Sigmoid colon (tissue), 7 donors: ENCODE results near the gene CANT1. TPM values are rescaled to one million over a fixed set of nuclear protein-coding genes. Genes with fewer than 3 reads are reported as not detected.

Experiments
- DNase-seq: peaks from one replicate; pipeline ENCODE4 v3.0.0-alpha.2; 2019
- H3K27ac ChIP-seq, 4 donors: fragments of 200-600 bp; sonication (generic); one replicate each; pipeline ENCODE4 v1.5.1; 2016 to 2019; ENCODE audit warnings: mild to moderate bottlenecking in 1 of 4
- H3K27me3 ChIP-seq, 3 donors: fragments of 200-600 bp; sonication (generic); one replicate each; pipeline ENCODE4 v1.5.1; 2019; ENCODE audit warnings: mild to moderate bottlenecking in 1 of 3
- H3K36me3 ChIP-seq, 4 donors: fragments of 200-600 bp; sonication (generic); one replicate each; pipeline ENCODE4 v1.5.1; 2016 to 2019
- H3K4me1 ChIP-seq, 4 donors: fragments of 200-600 bp; sonication (generic); one replicate each; pipeline ENCODE4 v1.5.1; 2017 to 2019
- H3K4me3 ChIP-seq, 4 donors: fragments of 200-600 bp; sonication (generic); one replicate each; pipeline ENCODE4 v1.5.1; 2017 to 2019; ENCODE audit warnings: mild to moderate bottlenecking in 2 of 4, moderate library complexity in 1 of 4
- H3K9me3 ChIP-seq, 4 donors: fragments of 200-600 bp in 3 of 4; sonication (generic) in 3 of 4; one replicate each; pipeline versions ENCODE4 v1.5.1 to v1.6.1; 2013 to 2019
- EP300 ChIP-seq, 4 donors: sonication (generic); formaldehyde crosslinking; IDR thresholded peaks; one replicate each; pipeline ENCODE4 v1.6.1; 2017; ENCODE audit warnings: antibody characterized with exemption in 4 of 4
- POLR2A ChIP-seq, 2 donors: fragments of 450-650 bp; IDR thresholded peaks; one replicate each; pipeline ENCODE4 v1.6.1; 2016; ENCODE audit warnings: antibody characterized with exemption in 2 of 2, mild to moderate bottlenecking in 2 of 2, moderate library complexity in 2 of 2
- POLR2AphosphoS5 ChIP-seq, 4 donors: sonication (generic); formaldehyde crosslinking; IDR thresholded peaks; one replicate each; pipeline ENCODE4 v1.6.1; 2017; ENCODE audit warnings: antibody characterized with exemption in 4 of 4
- WGBS, 2 donors: extraction: QIAGEN DNeasy Blood & Tissue Kit; methylation state at CpG; one replicate each; pipeline ENCODE4 v1.1.7; 2013; 5-methylcytosine and 5-hydroxymethylcytosine counted together
- intact Hi-C: fragments of 100-400 bp; cut with DNase I; formaldehyde crosslinking; loops from one replicate; pipeline ENCODE4 v1.15.1; 2023
- polyA plus RNA-seq, 3 donors: library from polyadenylated mRNA; stranded (reverse); fragments of 200-250 nt; gene quantifications; one replicate each; pipeline ENCODE4 v1.2.3, GENCODE V29; 2013
- total RNA-seq, 4 donors: library from RNA; depleted of rRNA; stranded (reverse); fragments of >200 nt; gene quantifications; one replicate each; pipeline ENCODE4 v1.1.0, GENCODE V29; 2016
- TF ChIP-seq, protein P1 (sequence below), 4 experiments: fragments of 450-650 bp in 3 of 4; fragments of 200-600 bp in 1 of 4; IDR thresholded peaks; one replicate each; pipeline ENCODE4 v1.5.1; 2016 to 2019; ENCODE audit warnings: antibody characterized with exemption in 4 of 4, mild to moderate bottlenecking in 3 of 4, moderate library complexity in 2 of 4
- donor health status: healthy with polysubstance abuse.
- donor health status: Bipolar disorder and iron deficiency.
- donor health status: healthy.

The CANT1 gene
- total and polyA plus RNA-seq, 7 donors, result 11.1 to 132 (median 19.1) TPM

DNA sequence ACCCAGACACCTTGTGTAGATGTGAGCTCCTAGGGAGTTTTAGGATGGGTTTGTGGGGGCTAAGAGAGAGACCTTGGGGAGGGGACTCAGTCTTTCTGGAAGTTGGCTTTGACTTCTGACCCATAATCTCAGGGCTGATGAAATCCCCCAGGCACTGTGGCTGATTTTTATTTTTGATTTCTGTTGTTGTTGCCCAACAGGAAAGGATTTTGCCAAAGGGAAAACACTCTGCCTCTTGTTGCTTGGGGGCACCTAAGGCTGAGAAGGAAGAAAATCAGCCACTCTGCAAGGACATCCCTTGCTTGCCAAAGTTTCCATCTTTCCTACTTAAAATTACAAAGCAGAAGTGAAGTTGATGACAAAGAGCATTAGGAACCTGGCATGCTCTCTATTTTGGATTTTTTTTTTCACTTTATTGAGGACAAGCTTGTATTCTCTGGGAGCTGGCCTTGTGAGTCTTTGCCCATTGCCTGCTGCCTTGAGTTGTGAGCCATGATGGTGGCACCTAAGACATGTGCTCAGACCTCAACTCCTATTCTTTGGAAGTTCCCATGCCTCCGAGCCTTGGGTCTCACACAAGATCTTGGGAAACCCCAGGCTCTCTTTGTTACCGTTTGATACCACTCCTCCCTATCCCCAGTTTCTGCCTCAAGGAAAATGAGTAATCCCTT lies 11.2 kb upstream of the CANT1 start:
- peaks cover 0 to 39% (median 36%) of the 10 kb centered on the region in 4 donors for H3K4me1 ChIP-seq
- no peaks in the 10 kb centered on the region for H3K36me3 ChIP-seq
- H3K4me3 ChIP-seq, result no peak overlapping the region
- H3K27ac ChIP-seq, result peak overlapping the region; percentile 63 to 81 (median 64)
- H3K27me3 ChIP-seq, result no peaks in the 10 kb centered on the region
- DNase-seq, result peak; percentile 44
- TF ChIP-seq POLR2AphosphoS5 (IDR thresholded peaks at IDR 0.05) (no peak), POLR2A (IDR thresholded peaks at IDR 0.05) (no peak), EP300 (IDR thresholded peaks at IDR 0.05) (no peak)
- TF ChIP-seq, protein P1, sequence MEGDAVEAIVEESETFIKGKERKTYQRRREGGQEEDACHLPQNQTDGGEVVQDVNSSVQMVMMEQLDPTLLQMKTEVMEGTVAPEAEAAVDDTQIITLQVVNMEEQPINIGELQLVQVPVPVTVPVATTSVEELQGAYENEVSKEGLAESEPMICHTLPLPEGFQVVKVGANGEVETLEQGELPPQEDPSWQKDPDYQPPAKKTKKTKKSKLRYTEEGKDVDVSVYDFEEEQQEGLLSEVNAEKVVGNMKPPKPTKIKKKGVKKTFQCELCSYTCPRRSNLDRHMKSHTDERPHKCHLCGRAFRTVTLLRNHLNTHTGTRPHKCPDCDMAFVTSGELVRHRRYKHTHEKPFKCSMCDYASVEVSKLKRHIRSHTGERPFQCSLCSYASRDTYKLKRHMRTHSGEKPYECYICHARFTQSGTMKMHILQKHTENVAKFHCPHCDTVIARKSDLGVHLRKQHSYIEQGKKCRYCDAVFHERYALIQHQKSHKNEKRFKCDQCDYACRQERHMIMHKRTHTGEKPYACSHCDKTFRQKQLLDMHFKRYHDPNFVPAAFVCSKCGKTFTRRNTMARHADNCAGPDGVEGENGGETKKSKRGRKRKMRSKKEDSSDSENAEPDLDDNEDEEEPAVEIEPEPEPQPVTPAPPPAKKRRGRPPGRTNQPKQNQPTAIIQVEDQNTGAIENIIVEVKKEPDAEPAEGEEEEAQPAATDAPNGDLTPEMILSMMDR (IDR thresholded peaks at IDR 0.05), result no peak
- 80 to 81% methylated on average over 2 of the region's 2 CpGs for WGBS, 2 donors
- intact Hi-C loops, result loop anchor here (5.0 kb wide), 1 partner anchor 57 kb away; no protein-coding TSS in a partner anchor
- H3K9me3 ChIP-seq, result no peaks in the 10 kb centered on the region

DNA sequence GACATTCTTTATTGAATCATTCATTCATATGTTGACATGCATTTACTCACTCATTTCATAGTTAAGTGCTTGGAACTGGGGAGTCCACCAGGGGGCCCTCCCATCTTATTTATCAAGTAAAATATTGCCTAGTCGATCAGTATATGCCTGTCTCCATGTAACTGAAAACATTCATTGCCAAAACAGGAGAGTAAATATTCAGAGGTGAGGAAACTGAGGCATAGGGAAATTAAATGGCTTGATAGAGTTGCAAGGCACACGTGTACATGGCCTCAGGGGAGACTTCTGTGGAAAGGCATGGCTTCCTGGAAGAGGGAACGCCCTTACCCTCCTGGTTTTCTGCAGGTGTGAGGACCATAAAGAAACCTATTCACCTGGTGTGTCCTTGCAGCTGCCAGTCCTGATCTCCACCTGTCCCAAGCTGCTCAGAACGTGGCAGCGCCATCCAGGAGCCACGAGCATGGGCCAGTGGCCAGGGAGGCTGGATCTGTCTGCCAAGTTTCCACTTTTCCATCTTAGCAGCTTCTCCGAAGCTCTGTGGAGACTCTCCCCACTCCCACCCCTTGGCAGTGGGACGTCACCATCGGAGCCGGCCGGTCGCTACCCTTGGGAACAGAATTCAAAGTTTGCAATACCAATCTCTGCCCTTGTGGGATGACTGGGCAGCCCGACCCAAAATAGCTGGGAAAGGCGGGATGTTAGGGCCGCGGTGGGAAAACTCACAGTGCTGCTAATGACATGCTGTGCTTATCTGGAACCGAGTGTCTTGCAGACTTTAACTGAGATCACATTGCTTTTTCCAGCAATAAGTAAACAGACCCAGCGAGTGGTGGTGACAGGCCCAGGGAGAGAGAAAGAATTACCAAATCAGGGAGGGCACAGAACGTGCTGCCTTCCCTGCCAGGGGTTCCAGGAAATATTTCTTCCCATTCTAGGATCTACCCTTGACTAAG lies 10.3 kb upstream of the CANT1 start:
- peak; percentile 85 for DNase-seq
- 9 to 47% methylated on average over 19 of the region's 19 CpGs for WGBS, 2 donors
- no peaks in the 10 kb centered on the region for H3K36me3 ChIP-seq
- no peaks in the 10 kb centered on the region for H3K9me3 ChIP-seq
- peak; percentile 5 to 37 (median 10) for TF ChIP-seq POLR2AphosphoS5 (IDR thresholded peaks at IDR 0.05)
- TF ChIP-seq, protein P1 (IDR thresholded peaks at IDR 0.05), result peak; percentile 21 to 83 (median 68)
- peak in 2 of 4 donors; percentile 24 to 62 for TF ChIP-seq EP300 (IDR thresholded peaks at IDR 0.05)
- no peak for TF ChIP-seq POLR2A (IDR thresholded peaks at IDR 0.05)
- peak overlapping the region; percentile 63 to 81 (median 64) for H3K27ac ChIP-seq
- intact Hi-C loops, result loop anchor here (1.0 to 5.0 kb wide), 2 partner anchors 22 to 57 kb away; no protein-coding TSS in a partner anchor
- peak overlapping the region in 3 of 4 donors; percentile 8 to 16 (median 14) for H3K4me3 ChIP-seq
- peaks cover 0 to 30% (median 28%) of the 10 kb centered on the region in 4 donors for H3K4me1 ChIP-seq
- H3K27me3 ChIP-seq, result peaks cover 0 to 3% (median 0%) of the 10 kb centered on the region in 3 donors

DNA sequence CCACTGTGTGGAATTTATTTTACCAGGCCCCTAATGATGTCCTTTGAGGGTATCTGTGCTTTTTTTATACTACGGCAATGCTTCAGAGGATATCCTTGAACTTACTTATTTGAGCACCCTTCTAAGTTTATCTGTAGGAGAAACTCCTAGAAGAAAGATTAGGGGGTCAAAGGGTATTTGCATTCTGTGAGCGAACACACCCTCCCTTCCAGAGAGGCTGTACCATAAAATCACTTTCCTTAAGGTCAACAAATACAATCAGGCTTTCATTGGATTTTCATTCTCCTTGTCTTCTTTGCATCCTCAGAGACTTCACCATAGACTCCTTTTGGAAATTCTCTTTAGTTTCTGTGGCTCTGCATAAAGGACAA lies 9.7 kb upstream of the CANT1 start:
- DNase-seq, result no peak
- Histone ChIP-seq H3K4me1 (peaks cover 0 to 23% (median 21%) of the 10 kb centered on the region in 4 donors), H3K27me3 (peaks cover 0 to 6% (median 0%) of the 10 kb centered on the region in 3 donors), H3K36me3 (no peaks in the 10 kb centered on the region), H3K9me3 (no peaks in the 10 kb centered on the region), H3K4me3 (no peak overlapping the region), H3K27ac (peak overlapping the region in 1 of 4 donors; percentile 81)
- no peak for TF ChIP-seq EP300 (IDR thresholded peaks at IDR 0.05)
- intact Hi-C loops, result loop anchor here (1.0 kb wide), 1 partner anchor 23 kb away; no protein-coding TSS in a partner anchor
- 21 to 73% methylated on average over 2 of the region's 2 CpGs for WGBS, 2 donors

DNA sequence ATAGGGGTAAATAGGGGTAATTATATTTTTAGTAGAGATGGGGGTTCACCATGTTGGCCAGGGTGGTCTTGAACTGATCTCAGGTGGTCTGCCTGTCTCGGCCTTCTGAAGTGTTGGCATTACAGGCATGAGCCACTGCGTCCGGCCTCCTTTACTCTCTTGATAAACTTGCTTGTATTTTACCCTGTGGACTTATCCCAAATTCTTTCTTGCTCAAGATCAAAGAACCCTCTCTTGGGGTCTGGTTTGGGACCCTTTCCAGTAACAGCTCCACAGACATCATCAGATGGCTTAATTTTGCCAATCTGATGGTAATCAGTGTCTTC lies 8.8 kb upstream of the CANT1 start:
- WGBS, 2 donors, result 95 to 96% methylated on average over 3 of the region's 3 CpGs
- peak; percentile 52 for DNase-seq

More for the DNA sequence above, 8.8 kb upstream of the CANT1 start:
- H3K4me1 ChIP-seq, result peaks cover 0 to 16% (median 14%) of the 10 kb centered on the region in 4 donors
- TF ChIP-seq EP300 (IDR thresholded peaks at IDR 0.05), result no peak
- no peak for TF ChIP-seq POLR2A (IDR thresholded peaks at IDR 0.05)
- TF ChIP-seq, protein P1 (IDR thresholded peaks at IDR 0.05), result no peak
- TF ChIP-seq POLR2AphosphoS5 (IDR thresholded peaks at IDR 0.05), result no peak
- no peaks in the 10 kb centered on the region for H3K9me3 ChIP-seq
- no peak overlapping the region for H3K27ac ChIP-seq
- H3K4me3 ChIP-seq, result no peak overlapping the region
- no peaks in the 10 kb centered on the region for H3K36me3 ChIP-seq
- H3K27me3 ChIP-seq, result peaks cover 0 to 6% (median 0%) of the 10 kb centered on the region in 3 donors
- intact Hi-C loops, result no loop called here
